DMS153 treated with DMSO at 0.1 percent for 48 hours (cell line): ENCODE results near the gene ATP9B.
"Not testable (repeated sequence)": the region's sequence is repeated elsewhere in the genome, so short reads cannot be mapped to it uniquely, and the experiment has no call there.

Experiments used
- DNase-seq: peaks from one replicate; lab custom pipeline; 2025; ENCODE audit not compliant: unreplicated experiment; lab: John Stamatoyannopoulos, UW

Gene ATP9B

DNA sequence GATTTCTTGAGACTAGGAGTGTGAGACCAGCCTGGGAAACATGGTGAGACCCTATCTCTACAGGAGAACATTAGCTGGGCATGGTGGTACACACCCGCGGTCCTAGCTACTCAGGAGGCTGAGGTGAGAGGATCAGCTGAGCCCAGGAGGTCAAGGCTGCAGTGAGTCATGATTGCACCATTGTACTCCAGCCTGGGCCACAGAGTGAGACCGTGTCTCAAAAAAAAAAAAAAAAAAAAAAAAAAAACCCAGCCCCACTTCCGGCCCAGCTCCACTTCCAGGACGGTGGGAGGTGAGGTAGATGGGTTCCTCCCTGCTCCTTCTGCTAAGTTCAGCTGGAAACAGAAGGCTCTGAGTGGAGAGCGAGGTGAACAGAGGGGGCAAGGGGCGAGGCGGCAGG lies 285.2 kb downstream of the ATP9B start:
- DNase-seq: no peak

- DNase-seq: no peak
Measured at GRCh38 chr18:79355433-79356335, 286.5 kb downstream of the ATP9B start.

- no peak for DNase-seq
Measured at GRCh38 chr18:79356435-79356834, 287.2 kb downstream of the ATP9B start.

- no peak for DNase-seq
Measured at GRCh38 chr18:79360933-79361332, 291.7 kb downstream of the ATP9B start.

DNA sequence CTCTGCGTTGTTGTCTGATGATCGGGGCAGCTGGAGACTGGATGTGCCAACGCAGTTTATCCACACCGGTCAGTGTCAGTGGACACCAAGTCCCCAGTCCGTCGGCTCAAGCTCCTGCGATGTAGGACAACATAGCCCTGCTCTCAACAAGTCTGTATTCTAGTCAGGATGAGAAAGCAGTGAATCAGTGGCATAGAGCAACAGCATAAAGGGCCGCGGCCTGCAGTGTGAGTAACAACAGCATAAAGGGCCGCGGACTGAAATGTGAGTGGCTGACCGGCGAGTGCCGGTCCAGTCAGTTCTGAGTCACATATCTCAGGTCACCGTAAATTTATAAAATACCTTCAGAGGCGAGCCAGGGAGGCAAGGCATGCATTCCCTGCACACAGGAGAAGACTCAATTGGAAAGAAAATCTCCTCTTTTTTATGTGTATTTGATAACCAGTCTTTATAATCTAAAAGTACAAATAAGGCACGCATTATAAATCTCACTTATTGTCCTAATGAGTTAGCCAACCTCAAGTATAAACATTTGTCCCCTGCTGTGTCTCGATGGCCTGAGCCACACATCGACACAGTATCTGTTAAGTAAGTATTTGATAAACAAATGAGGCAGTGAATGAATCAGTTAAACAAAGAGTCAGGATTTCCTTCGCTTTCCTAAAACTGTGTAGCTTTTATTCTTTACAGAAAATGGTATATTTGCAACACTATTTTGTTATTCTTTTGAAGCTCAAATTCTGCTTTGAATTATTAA lies 292.8 kb downstream of the ATP9B start:
- no peak for DNase-seq

GRCh38 chr18:79365701-79366100 lies 296.5 kb downstream of the ATP9B start:
- no peak for DNase-seq

- DNase-seq: no peak
Measured at GRCh38 chr18:79366177-79367094, 297.2 kb downstream of the ATP9B start.

GRCh38 chr18:79367480-79367879 lies 298.3 kb downstream of the ATP9B start:
- no peak for DNase-seq

DNA sequence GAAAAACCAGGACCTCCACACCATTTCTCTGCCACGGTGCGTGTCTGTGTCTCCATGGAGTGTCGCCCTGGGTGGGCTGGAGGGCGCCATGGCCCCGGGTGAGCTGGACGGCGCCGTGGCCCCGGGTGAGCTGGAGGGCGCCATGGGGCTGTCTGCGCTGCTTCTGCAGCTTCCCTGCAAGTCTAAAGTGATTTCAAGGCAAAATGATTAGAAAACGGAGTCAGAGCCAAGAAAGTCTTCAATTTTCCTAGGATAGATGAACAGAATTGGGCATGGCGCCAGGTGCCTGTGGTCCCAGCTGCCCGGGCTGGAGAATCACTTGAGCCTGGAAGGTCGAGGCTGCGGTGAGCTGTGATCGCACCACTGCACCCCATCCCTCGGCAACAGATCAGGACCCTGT lies 298.8 kb downstream of the ATP9B start:
- no peak for DNase-seq

- DNase-seq: no peak
Measured at GRCh38 chr18:79368681-79369080, 299.5 kb downstream of the ATP9B start.

- no peak for DNase-seq
Measured at GRCh38 chr18:79371561-79372121, 302.4 kb downstream of the ATP9B start.

DNA sequence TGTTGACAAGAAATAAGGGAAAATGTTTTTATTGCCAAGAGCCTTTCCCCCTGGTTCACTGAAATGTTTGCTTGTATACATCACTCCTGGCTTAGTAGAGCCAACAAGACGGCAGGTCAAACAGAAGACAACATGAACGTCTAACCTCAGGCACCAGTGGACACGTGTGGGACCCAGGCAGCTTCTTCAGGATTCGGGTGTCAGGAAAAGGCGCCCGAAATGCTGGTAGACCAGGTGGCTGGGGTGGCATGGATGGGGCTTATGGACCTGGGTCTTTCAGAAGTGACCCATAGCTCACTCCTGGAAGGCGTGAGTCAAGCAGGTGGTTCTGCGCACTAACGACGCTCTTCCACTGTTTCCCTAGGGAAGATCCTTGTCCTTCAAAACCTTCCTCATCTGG lies 303.3 kb downstream of the ATP9B start:
- no peak for DNase-seq

- no peak for DNase-seq
Measured at GRCh38 chr18:79372991-79373390, 303.8 kb downstream of the ATP9B start.

GRCh38 chr18:79373736-79374135 lies 304.5 kb downstream of the ATP9B start:
- DNase-seq: no peak

GRCh38 chr18:79374408-79375171 lies 305.4 kb downstream of the ATP9B start:
- DNase-seq: no peak

DNA sequence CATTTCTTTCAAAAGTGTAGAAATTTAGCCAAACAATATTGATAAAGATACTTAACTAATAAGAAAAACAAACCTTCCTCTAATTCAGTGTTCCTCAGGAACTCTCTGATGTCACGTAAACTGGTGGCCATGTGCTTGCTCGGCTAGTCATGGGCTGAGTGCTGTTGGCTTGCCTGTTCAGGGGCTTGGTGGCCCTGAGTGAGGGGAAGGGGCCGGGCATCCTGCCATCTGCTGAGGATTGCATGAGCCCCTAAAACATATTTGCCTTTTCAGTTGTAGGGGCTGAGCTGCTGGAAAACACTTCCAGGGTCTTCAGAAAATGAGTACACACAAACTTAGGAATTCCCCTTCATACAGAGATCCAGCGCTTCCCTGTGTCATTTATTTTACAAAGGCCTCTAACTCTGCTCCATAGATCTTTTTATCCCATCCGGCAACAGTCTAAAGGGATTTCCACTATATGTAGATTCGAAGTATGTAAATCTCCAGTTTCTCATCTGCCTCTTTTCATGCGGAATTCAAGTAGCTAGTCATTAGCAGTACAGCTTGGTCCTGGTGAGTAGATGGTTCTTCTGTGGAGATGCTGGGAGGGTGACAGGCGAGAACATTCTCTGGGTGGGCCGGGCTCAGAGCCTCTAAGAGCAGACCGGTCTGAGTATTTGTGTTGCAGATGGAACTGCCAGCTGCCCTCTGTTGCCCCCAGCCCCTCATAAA lies 306.4 kb downstream of the ATP9B start:
- no peak for DNase-seq

- not testable (repeated sequence) for DNase-seq
Measured at GRCh38 chr18:79376661-79377060, 307.5 kb downstream of the ATP9B start.

- DNase-seq: no peak
Measured at GRCh38 chr18:79377187-79377891, 308.1 kb downstream of the ATP9B start.
